Measurements from ENCODE around the gene CACNG4.

Gene CACNG4

DNA sequence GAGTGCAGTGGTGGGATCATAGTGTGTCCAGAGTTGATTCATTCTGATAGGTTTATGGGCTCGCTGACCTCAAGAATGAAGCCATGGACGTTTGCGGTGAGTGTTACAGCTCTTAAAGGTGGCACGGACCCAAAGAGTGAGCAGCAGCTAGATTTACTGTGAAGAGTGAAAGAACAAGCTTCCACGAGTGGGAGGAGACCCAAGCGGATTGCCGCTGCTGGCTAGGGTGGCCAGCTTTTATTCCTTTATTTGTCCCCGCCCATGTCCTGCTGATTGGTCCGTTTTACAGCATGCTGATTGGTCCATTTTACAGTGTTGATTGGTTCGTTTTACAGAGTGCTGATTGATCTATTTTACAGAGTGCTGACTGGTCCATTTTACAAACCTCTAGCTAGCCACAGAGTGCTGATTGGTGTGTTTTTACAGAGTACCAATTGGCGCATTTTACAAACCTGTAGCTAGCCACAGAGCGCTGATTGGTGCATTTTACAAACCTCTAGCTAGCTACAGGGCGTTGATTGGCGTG, 17.5 kb downstream of the CACNG4 start:
- TF ChIP-seq, protein P1, sequence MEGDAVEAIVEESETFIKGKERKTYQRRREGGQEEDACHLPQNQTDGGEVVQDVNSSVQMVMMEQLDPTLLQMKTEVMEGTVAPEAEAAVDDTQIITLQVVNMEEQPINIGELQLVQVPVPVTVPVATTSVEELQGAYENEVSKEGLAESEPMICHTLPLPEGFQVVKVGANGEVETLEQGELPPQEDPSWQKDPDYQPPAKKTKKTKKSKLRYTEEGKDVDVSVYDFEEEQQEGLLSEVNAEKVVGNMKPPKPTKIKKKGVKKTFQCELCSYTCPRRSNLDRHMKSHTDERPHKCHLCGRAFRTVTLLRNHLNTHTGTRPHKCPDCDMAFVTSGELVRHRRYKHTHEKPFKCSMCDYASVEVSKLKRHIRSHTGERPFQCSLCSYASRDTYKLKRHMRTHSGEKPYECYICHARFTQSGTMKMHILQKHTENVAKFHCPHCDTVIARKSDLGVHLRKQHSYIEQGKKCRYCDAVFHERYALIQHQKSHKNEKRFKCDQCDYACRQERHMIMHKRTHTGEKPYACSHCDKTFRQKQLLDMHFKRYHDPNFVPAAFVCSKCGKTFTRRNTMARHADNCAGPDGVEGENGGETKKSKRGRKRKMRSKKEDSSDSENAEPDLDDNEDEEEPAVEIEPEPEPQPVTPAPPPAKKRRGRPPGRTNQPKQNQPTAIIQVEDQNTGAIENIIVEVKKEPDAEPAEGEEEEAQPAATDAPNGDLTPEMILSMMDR (conservative IDR thresholded peaks at IDR 0.05; ENCODE audit: low read depth, low read length): no peak
- H3K4me3 ChIP-seq (ENCODE audit: low read depth, low read length): no peak overlapping the region
- DNase-seq (ENCODE audit: low read depth): peak; percentile 39

DNA sequence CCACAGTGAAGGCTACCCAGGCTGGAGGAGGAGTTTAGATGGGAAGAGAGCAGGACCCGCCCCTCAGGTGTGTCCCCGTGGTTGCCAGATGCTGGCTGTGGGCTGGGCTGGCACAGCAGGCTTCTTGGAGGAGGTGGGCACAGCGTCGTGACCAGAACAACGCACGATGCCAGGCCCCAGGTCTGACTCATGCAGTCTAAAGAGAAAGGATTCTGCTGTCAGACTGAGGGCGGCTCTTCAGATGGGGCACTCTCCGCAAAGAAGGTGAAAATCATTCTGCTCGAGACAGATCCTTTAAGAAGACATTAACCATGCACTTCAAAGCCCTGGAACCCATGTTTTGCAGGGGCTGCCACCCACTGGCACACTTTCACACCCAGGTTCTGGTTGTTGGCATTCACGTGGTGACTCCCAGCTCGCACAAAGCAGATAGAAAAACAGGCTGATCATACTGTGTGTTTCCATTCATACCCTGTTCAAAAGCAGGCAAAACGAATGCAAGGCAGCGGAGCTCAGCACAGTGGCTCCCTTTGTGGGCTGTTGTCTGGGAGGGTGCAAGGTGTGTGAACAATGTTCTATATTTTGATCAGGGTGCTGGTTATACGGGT, 19.0 kb downstream of the CACNG4 start:
- H3K4me3 ChIP-seq (ENCODE audit: low read depth, low read length): no peak overlapping the region
- DNase-seq (ENCODE audit: low read depth): no peak
- TF ChIP-seq, protein P1 (conservative IDR thresholded peaks at IDR 0.05; ENCODE audit: low read depth, low read length): no peak

DNA sequence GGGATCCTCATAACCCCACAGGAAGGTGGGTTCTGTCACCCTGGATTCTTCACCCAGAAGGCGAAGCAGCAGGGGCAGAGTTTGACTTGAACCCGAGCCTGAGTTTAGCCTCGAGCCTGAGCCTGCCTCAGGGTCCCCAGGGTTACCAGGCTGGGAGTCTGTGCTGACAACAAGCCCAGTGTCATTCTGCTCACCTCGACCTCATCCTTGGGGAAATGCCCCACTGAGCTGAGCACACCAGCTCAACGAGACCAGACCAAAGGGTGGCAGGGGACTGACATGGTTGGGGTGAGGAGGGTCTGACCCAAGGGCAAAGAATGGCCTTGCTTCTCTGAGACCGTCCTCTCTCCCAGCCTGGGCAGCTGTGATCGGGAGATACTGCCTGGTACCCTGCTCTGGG, 20.2 kb downstream of the CACNG4 start:
- DNase-seq (ENCODE audit: low read depth): no peak
- H3K4me3 ChIP-seq (ENCODE audit: low read depth, low read length): no peak overlapping the region
- TF ChIP-seq, protein P1 (conservative IDR thresholded peaks at IDR 0.05; ENCODE audit: low read depth, low read length): no peak

DNA sequence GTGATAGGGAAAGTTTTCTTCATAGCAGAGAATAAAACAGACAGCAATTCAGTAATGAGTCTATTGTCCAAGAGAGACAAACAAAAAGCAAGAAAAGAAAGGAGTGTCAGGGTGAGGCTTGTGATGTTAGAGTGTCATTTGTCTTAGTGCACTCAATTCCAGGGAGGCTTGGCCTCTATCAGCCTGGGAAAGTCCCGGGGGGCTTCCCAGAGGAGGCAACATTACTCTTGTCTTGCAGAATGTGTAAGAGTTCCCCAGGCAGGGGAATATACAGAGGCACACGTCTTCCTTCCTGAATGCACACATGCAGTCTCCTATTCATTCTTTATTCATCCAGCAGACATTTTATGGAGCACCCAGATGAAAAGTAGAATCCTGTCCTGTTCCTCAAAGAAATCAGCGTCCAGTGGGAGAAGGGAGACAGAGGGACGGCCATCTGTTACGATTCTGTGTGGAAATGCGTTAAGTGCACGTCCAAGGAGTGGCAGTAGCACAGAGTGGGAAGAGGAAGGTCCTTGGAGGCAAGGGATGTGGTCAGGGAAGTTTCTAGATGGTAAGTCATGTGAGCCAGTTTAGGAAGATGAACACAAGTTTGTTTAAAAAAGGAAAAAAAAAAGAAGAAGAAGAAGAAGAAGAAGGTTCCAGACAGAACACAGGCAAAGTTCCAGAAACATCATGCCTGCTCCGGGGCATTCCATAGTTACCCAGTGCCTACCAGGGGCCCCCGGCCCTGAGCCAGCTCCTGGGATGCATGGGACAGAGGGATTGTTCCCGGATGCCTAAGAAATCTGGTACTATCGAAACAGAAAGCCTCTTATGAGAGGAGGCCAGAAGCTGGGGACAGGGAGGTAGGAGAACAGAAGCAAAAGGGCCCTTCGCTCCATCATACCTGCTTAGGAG, 21.1 kb downstream of the CACNG4 start:
- TF ChIP-seq, protein P1 (conservative IDR thresholded peaks at IDR 0.05; ENCODE audit: low read depth, low read length): no peak
- no peak for DNase-seq (ENCODE audit: low read depth)
- H3K4me3 ChIP-seq (ENCODE audit: low read depth, low read length): no peak overlapping the region

DNA sequence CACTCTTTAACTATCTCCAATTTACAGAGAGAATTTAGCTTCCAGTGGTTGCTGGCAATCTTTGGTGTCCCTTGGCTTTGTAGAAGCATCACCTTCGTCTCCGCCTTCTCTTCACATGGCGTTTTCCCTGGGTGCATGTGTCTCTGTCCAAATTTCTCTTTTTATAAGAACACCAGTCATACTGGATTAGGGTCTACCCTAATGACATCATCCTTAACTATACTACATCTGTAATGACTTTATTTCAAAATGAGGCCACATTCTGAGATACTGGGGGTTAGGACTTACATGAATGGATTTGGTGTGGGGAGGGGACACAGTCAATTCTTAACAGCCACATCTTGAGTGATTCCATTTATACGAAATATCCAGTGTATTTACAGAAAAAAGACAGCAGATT, 22.2 kb downstream of the CACNG4 start:
- no peak for DNase-seq (ENCODE audit: low read depth)
- H3K4me3 ChIP-seq (ENCODE audit: low read depth, low read length): no peak overlapping the region
- TF ChIP-seq, protein P1 (conservative IDR thresholded peaks at IDR 0.05; ENCODE audit: low read depth, low read length): no peak

DNA sequence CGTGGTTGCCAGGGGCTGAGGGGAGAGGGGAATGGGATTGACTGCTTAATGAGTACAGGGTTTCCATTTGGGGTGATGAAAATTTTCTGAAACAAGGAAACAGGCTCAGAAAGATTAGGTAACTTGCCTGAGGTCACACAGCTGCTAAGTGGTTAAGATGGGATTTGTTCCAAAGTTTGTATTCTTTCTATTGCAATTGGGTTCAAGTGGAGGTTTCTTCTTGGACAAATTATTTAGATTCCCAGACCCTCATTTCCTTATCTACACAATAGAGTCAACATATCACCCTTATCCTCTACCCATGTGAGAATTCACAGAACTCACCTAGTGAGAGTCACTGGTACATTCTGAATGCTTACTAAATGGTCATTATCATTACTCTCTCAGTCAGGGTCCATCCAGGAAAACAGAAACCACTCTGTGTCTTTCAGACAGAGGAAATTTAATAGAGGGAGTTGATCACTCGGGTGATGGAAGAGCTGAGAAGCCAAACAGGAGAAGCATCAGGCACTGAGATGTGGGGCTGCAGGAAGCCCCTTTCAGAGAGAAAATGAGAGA, 22.6 kb downstream of the CACNG4 start:
- TF ChIP-seq, protein P1 (conservative IDR thresholded peaks at IDR 0.05; ENCODE audit: low read depth, low read length): no peak
- no peak for DNase-seq (ENCODE audit: low read depth)
- no peak overlapping the region for H3K4me3 ChIP-seq (ENCODE audit: low read depth, low read length)
